T-helper 2 cell treated with Interferon-gamma antibody and Interleukin-4, amounts not matched to agents 5 μg/mL and 100 μg/mL, for 36 hours (primary cell): Measurements from ENCODE around the gene CPN1.
A peak's percentile ranks its signal among the peaks of the same experiment; 100 is the strongest.
"Not testable (repeated sequence)": the region's sequence is repeated elsewhere in the genome, so short reads cannot be mapped to it uniquely, and the experiment has no call there.

ENCODE experiments used
- DNase-seq: peaks from one replicate; pipeline ENCODE4 v3.0.0; 2021; ENCODE audit warnings: low spot score
- H3K27ac Mint-ChIP-seq: one replicate; pipeline ENCODE4 v1.8.0; 2021; ENCODE audit warnings: mild to moderate bottlenecking, mixed read lengths
- H3K27me3 Mint-ChIP-seq: one replicate; pipeline ENCODE4 v1.8.0; 2021; ENCODE audit warnings: low read depth, mixed read lengths
- H3K36me3 Mint-ChIP-seq: one replicate; pipeline ENCODE4 v1.8.0; 2021; ENCODE audit warnings: low read depth, mixed read lengths
- H3K4me1 Mint-ChIP-seq: one replicate; pipeline ENCODE4 v1.8.0; 2021; ENCODE audit warnings: low read depth, mixed read lengths
- H3K4me3 Mint-ChIP-seq: one replicate; pipeline ENCODE4 v1.8.0; 2022; ENCODE audit warnings: mild to moderate bottlenecking, moderate library complexity, mixed read lengths
- H3K9me3 Mint-ChIP-seq: one replicate; pipeline ENCODE4 v1.8.0; 2021; ENCODE audit warnings: mixed read lengths

Gene CPN1

DNA sequence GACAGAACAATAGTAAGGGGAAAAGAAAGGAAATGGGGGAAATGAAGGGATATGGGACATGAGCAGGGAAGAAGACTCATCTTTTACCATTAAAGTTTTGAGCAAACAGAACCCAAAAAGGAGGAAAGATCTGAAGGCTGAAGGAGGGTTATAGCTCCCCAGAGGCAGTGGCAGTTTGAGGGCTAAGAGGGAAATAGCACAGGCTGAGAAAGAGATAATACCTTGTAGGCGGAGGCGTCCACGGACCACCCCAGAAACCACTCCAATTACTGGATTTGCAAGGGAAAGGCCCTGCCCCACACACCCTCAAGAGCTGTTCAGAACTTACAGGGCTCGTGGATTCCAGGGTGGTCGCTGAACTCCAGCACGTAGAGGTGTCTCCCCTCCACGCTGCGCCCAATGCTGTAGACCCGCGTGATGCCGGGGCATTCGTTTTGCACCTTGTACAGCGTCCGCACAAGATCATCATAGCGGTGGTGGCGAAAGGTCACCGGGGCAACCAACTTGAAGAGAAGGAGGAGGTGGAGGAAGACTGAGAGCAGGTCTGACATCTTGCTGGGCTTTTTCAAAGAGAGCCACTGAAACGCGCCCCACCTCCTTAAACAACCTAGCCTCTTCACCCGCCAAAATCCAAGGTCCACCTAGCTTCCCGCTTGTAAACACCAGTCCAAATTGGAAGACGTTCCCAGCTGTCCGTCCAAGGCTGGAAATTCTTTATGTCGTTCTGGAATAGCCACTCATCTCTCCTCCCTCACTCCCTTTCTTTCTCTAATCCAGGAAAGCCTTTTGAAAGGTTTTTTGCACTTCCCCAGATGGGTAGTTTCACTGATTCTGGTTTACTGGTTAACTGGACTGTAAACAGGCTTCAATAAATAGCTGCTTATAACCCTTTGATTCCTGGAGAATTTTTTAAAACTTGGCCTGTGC, at the start of gene CPN1:
CPN1 (minus strand) TSS at position 795 of the 927 bp plus-strand sequence; CDS start at position 551, 244 bp downstream.
- DNase-seq: no peak
- H3K4me1 Mint-ChIP-seq: no peaks in the 10 kb centered on the region
- H3K36me3 Mint-ChIP-seq: no peaks in the 10 kb centered on the region
- H3K4me3 Mint-ChIP-seq: no peak within 1 kb of the TSS
- no peaks in the 10 kb centered on the region for H3K9me3 Mint-ChIP-seq
- no peak within 1 kb of the TSS for H3K27ac Mint-ChIP-seq
- peaks cover 24% of the 10 kb centered on the region for H3K27me3 Mint-ChIP-seq

DNA sequence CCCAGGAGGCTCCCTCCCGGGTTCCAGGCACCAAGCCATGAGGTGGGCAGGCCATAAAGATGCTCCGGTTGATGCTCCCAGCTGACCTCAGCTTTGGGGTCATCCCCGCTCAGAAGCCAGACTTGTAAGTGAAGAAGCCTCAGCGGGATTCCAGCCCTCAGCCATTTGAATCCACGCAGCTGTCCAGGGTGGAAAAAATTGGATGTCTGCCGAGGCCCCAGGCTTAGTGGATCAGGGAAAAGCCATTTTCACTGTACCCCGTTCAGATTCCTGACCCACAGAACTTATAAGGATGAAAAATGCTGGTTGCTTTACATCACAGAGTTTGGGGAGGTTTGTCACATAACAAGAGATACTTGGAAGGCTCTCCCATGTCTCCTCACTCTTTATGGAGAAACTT, 49.2 kb upstream of the CPN1 start:
- Mint-ChIP-seq H3K27ac (no peak overlapping the region), H3K27me3 (peaks cover 37% of the 10 kb centered on the region), H3K4me1 (no peaks in the 10 kb centered on the region), H3K9me3 (peaks cover 9% of the 10 kb centered on the region), H3K4me3 (no peak overlapping the region), H3K36me3 (no peaks in the 10 kb centered on the region)
- DNase-seq: no peak

DNA sequence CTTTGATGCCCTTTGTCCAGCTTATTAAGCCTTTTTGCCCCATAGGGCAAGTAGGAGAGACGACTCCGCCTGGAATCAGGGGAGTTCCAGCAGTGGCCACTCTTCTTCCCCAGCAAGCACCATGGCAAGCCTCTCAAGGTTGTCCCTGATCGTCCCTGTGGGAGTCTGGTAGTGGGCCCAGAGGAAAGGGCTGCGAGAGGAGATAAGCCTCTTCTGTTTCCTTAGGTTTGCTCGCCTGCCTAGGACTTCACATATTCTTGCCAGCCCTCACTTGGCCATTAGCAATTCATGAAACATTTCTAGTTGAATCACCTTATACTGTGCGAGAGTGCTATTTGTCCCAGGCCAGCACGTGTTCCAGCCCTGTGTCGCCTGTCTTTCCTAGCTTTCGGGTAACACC, 47.8 kb upstream of the CPN1 start:
- Mint-ChIP-seq H3K9me3 (peaks cover 3% of the 10 kb centered on the region), H3K4me1 (no peaks in the 10 kb centered on the region), H3K27ac (no peak overlapping the region), H3K4me3 (no peak overlapping the region), H3K36me3 (no peaks in the 10 kb centered on the region), H3K27me3 (peaks cover 34% of the 10 kb centered on the region)
- DNase-seq: no peak

DNA sequence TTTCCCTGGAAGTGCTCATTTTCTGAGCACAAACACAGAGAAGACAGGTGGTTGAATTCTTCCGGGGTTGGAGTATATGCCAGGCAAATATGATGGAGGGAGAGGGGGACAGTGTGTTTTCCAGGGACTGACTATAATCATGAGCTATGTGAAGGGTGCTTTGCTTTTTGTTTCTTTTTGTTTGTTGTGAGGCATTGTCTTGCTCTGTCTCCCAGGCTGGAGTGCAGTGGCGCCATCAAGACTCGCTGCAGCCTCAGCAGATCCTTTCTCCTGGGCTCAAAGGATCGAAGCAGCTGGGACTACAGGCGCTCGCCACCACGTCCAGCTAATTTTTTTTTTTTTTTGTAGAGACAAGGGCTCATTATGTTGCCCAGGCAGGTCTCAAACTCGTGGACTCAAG, 47.3 kb upstream of the CPN1 start:
- no peaks in the 10 kb centered on the region for H3K36me3 Mint-ChIP-seq
- H3K4me1 Mint-ChIP-seq: no peaks in the 10 kb centered on the region
- peaks cover 3% of the 10 kb centered on the region for H3K9me3 Mint-ChIP-seq

DNA sequence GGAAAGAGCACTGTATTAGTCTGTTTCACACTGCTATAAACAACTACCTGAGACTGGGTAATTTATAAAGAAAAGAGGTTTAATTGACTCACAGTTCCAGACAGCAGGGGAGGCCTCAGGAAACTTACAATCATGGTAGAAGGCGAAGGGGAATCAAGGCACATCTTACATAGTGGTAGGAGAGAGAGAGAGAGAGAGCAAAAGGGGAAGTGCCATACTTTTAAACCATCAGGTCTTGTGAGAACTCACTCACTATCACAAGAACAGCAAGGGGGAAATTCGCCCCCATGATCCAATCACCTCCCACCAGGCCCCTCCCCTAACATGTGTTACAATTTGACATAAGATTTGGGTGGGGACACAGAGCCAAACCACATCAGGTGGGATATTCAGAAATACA, 43.7 kb upstream of the CPN1 start:
- H3K9me3 Mint-ChIP-seq, H3K27ac Mint-ChIP-seq, H3K36me3 Mint-ChIP-seq, H3K4me3 Mint-ChIP-seq, DNase-seq: not testable (repeated sequence)
- peaks cover 17% of the 10 kb centered on the region for H3K27me3 Mint-ChIP-seq
- peaks cover 14% of the 10 kb centered on the region for H3K4me1 Mint-ChIP-seq

More for the DNA sequence above, 47.3 kb upstream of the CPN1 start:
- peaks cover 34% of the 10 kb centered on the region for H3K27me3 Mint-ChIP-seq
- H3K4me3 Mint-ChIP-seq: no peak overlapping the region
- H3K27ac Mint-ChIP-seq: no peak overlapping the region
- no peak for DNase-seq

DNA sequence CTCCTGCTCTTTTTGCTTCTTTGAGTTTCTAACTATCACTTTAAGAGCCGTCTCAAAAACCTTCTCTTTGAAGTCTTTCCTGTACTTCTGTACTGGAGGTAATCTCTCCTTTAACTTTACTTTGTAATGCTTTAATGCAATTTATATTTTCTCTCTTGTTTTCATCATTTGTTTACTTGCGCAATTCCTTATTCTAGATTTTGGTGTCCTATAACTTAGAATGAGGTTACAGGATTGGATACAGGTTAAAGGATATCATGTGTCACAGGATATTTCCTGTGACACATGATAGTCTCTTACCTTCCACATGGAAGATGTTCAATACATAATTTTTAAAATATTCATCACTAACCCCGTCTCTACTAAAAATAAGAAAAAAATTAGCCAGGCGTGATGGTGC, 42.4 kb upstream of the CPN1 start:
- Mint-ChIP-seq H3K4me3 (no peak overlapping the region), H3K9me3 (no peaks in the 10 kb centered on the region), H3K36me3 (no peaks in the 10 kb centered on the region), H3K27ac (no peak overlapping the region), H3K27me3 (peaks cover 16% of the 10 kb centered on the region), H3K4me1 (peaks cover 14% of the 10 kb centered on the region)
- DNase-seq: no peak

DNA sequence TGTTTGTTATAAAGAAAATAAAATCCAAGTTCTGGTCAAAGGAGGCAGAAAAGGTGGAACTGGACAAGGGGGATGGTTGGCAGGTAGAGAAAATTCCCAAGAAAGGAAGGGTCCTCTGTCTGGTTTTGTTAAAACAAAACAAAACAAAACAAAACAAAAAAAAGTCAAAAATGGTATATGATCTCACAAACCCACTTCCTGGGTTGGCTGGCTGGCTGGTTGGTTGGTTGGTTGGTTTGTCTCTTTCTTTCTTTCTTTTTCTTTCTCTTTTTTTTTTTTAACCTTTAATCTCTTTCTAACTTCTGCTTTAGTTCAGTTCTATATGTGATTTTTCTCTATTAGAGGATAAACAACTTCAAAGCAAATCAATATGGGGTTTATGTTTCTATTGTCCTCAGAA, 41.1 kb upstream of the CPN1 start:
- Mint-ChIP-seq H3K4me1 (peaks cover 15% of the 10 kb centered on the region), H3K36me3 (no peaks in the 10 kb centered on the region), H3K27ac (peak overlapping the region; percentile 62), H3K27me3 (peaks cover 7% of the 10 kb centered on the region), H3K9me3 (no peaks in the 10 kb centered on the region), H3K4me3 (peak overlapping the region; percentile 72)
- DNase-seq: no peak

DNA sequence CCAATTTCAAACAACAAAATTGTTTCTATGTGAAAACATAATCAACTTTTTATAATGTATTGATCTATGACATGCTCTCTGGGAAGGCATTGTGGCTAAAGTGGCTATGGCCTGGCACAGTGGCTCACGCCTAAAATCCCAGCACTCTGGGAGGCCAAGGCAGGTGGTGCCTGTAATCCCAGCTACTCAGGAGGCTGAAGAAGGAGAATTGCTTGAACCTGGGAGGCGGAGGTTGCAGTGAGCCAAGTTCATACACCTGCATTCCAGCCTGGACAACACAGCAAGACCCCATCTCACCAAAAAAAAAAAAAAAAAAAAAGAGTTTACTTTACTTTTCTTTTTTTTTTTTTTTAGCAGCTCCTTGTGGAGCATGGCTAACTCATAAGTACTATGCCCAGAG, 38.9 kb upstream of the CPN1 start:
- H3K27ac Mint-ChIP-seq: no peak overlapping the region
- H3K27me3 Mint-ChIP-seq: peaks cover 20% of the 10 kb centered on the region
- no peaks in the 10 kb centered on the region for H3K36me3 Mint-ChIP-seq
- no peaks in the 10 kb centered on the region for H3K9me3 Mint-ChIP-seq
- peaks cover 15% of the 10 kb centered on the region for H3K4me1 Mint-ChIP-seq
- H3K4me3 Mint-ChIP-seq: no peak overlapping the region
- no peak for DNase-seq

DNA sequence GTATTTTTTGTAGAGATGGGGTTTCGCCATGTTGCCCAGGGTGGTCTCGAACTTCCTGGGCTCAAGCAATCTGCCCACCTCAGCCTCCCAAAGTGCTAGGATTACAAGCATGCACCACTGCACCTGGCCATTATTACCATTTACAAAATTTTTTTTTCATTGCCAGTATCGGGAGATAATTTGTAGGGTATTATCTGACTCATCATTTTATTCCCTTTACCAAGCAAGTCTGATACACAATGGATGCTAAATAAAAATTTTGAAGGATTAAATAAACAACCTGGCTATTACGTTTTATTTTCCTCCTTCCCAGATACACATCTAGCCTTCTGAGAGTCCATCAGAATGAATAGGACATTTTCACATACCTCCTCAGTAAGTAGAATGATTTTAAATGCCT, 38.1 kb upstream of the CPN1 start:
- H3K4me1 Mint-ChIP-seq: peaks cover 15% of the 10 kb centered on the region
- no peaks in the 10 kb centered on the region for H3K9me3 Mint-ChIP-seq
- DNase-seq: no peak
- H3K4me3 Mint-ChIP-seq: no peak overlapping the region
- no peaks in the 10 kb centered on the region for H3K36me3 Mint-ChIP-seq
- H3K27me3 Mint-ChIP-seq: peaks cover 23% of the 10 kb centered on the region
- H3K27ac Mint-ChIP-seq: no peak overlapping the region

DNA sequence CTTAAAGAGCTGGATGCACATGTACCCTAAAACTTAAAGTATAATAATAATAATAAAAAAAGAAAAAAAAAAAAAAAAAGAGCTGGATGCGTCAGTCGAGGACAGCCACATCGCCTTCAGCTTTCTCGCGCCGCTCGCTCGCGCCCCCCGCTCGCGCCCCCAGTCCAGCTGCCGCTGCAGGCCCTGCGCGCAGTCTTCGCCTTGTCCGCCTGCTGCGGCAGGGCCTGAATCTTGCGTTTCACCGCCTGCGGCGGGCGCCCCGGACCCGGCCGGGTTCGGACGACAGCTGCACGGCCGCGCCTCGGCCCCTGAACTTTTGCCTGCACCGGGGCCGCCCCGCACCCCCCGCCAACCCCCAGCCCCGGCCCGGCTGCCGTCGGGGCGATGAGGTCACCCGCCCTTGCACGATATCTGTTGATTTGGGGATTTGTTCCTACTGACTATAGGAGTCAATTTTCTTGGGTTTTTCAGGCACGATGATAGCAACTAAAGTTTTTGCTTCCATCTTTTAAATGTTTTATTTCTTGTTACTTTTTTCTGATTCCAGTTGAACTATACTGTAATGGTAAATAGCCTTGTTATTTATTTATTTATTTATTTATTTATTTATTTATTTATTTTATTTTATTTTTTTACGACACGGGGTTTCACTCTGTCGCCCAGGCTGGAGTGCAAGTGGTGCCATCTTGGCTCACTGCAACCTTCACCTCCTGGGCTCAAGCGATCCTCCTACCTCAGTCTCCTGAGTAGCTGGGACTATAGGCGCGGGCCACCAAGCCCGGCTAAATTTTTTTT, 33.5 kb upstream of the CPN1 start:
- no peak for DNase-seq
- H3K4me1 Mint-ChIP-seq: peaks cover 2% of the 10 kb centered on the region
- H3K27me3 Mint-ChIP-seq: peaks cover 30% of the 10 kb centered on the region
- no peak overlapping the region for H3K4me3 Mint-ChIP-seq
- no peaks in the 10 kb centered on the region for H3K9me3 Mint-ChIP-seq
- H3K36me3 Mint-ChIP-seq: no peaks in the 10 kb centered on the region
- no peak overlapping the region for H3K27ac Mint-ChIP-seq

DNA sequence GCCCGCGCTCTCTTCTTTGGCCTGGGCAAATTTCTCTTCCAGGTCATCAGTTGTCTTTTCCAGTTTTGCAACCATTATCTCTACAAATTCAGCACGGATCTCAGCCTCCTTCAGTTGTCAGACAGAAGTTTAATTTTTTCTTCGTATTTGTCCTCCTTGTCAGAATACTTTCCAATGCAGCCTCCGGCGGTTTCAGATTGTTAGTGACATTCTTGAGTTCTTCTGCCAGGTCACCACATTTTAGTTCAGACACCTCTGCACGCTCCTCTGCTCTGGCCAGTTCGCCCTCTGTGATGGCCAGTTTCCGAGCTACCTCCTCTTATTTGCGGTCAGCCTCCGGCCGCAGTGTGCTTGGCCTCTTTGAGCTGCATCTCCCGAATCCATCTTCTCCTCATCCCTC, 32.8 kb upstream of the CPN1 start:
- peaks cover 2% of the 10 kb centered on the region for H3K4me1 Mint-ChIP-seq
- H3K36me3 Mint-ChIP-seq: no peaks in the 10 kb centered on the region
- DNase-seq: no peak
- peaks cover 29% of the 10 kb centered on the region for H3K27me3 Mint-ChIP-seq
- no peak overlapping the region for H3K27ac Mint-ChIP-seq
- no peak overlapping the region for H3K4me3 Mint-ChIP-seq
- no peaks in the 10 kb centered on the region for H3K9me3 Mint-ChIP-seq

DNA sequence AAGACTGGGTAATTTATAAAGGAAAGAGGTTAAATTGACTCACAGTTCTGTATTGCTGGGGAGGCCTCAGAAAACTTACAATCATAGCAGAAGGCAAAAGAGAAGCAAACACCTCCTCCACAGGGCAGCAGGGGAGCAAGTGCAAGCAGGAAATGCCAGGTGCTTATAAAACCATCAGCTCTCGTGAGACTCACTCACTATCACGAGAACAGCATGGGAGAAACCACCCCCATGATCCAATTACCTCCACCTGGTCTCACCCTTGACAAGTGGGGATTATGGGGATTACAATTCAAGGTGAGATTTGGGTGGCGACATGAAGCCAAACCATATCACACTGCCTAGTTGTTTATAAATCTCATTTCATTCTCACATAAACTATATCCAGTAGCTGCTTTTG, 28.0 kb upstream of the CPN1 start:
- no peaks in the 10 kb centered on the region for H3K4me1 Mint-ChIP-seq
- H3K36me3 Mint-ChIP-seq: no peaks in the 10 kb centered on the region
- H3K27ac Mint-ChIP-seq: no peak overlapping the region
- H3K4me3 Mint-ChIP-seq: no peak overlapping the region
- no peaks in the 10 kb centered on the region for H3K9me3 Mint-ChIP-seq
- no peak for DNase-seq
- H3K27me3 Mint-ChIP-seq: peaks cover 14% of the 10 kb centered on the region

DNA sequence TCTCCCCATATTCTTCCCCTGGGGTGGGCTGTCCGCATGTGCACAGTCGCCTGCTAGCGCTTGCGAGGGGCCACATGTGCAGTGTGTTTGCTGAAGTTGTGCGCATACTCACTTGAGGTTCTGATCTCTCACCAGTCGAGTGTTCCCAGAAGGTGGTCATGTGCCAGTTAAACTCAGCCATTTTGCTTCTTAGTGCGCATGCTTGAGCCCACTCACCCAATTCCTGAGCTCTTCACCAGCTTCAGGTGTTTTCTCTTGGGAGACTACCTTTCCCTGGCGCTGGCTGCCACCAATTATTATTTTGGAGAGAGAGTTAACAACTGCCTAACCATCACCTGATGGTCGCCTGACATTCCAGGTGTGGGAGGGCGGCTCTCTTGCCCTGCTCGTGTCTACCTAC, 25.2 kb upstream of the CPN1 start:
- no peaks in the 10 kb centered on the region for H3K36me3 Mint-ChIP-seq
- no peak overlapping the region for H3K27ac Mint-ChIP-seq
- H3K4me1 Mint-ChIP-seq: no peaks in the 10 kb centered on the region
- peaks cover 16% of the 10 kb centered on the region for H3K27me3 Mint-ChIP-seq
- no peaks in the 10 kb centered on the region for H3K9me3 Mint-ChIP-seq
- no peak overlapping the region for H3K4me3 Mint-ChIP-seq
- DNase-seq: no peak

DNA sequence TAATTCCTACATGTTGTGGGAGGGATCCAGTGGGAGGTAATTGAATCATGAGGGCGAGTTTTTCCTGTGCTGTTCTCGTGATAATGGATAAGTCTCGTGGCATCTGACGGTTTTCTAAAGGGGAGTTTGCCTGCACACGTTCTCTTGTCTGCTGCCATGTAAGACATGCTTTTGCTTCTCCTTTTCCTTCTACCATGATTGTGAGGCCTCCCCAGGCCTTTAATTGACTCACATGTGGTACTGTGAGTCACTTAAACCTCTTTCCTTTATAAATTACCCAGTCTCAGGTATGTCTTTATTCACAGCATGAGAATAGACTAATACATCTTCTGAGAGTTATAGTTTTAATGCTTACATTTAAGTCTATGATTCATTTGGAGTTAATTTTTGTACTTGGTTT, 22.6 kb upstream of the CPN1 start:
- no peaks in the 10 kb centered on the region for H3K9me3 Mint-ChIP-seq
- H3K4me1 Mint-ChIP-seq: no peaks in the 10 kb centered on the region
- no peak overlapping the region for H3K27ac Mint-ChIP-seq
- H3K36me3 Mint-ChIP-seq: no peaks in the 10 kb centered on the region
- H3K4me3 Mint-ChIP-seq: no peak overlapping the region
- no peak for DNase-seq
- H3K27me3 Mint-ChIP-seq: peaks cover 31% of the 10 kb centered on the region
